Measurements from ENCODE around the gene TMEM140. TPM values are rescaled to one million over a fixed set of nuclear protein-coding genes. Genes with fewer than 3 reads are reported as not detected.

The TMEM140 gene
- total RNA-seq, 2 experiments from 2014 or later: 12.6 to 12.7 TPM

DNA sequence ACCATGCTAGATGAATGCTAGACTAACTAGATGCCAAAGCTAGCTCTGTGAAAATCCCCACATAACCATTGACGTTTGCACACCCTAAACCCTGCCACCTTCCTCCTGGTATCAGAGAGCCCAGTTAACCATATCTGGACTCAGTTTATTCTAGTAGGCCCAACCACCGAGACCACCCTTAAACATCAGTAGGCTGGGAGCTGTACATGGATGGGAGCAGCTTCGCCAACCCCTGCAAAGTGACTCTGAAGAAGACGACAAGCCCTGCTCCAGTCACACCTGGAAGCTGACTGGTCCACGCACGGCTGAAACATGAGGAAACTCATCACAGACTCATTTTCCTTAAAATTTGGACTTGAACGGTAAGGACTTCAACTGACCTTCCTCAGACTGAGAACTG, 27.1 kb downstream of the TMEM140 start:
- H3K4me1 Mint-ChIP-seq (ENCODE audit: low read depth): peaks cover 10% of the 10 kb centered on the region
- no peak for ATAC-seq
- no peak overlapping the region for H3K4me3 Mint-ChIP-seq
- H3K36me3 Mint-ChIP-seq (ENCODE audit: low read depth): no peaks in the 10 kb centered on the region
- ChIA-PET CTCF (no interaction called here), POLR2A (no interaction called here)
- no peak for DNase-seq
- H3K27ac Mint-ChIP-seq: no peak overlapping the region
- no peaks in the 10 kb centered on the region for H3K27me3 Mint-ChIP-seq (ENCODE audit: low read depth)
- H3K9me3 Mint-ChIP-seq (ENCODE audit: insufficient read depth): peaks cover under 1% of the 10 kb centered on the region

DNA sequence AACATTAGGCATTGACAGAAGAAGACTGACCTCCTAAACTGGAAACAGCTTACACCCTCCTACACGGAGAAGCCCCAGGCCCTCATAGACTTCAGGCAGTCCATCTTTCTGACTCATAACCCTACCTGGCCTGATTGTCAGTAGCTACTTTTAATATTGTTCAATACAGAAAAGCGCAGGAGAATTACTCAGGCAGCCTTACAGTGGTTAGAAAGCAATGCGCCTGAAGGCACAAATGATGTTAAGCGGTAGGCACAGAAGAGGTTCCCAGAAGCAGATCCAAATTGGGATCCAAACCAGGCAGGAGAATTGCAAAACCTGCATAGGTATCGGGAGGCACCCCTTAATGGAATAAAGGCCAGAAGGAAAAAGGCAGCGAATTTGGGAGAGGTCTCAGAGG, 28.1 kb downstream of the TMEM140 start:
- ATAC-seq: no peak
- ChIA-PET CTCF (no interaction called here), POLR2A (no interaction called here)
- no peak for DNase-seq
- Mint-ChIP-seq H3K9me3 (ENCODE audit: insufficient read depth) (peaks cover 6% of the 10 kb centered on the region), H3K4me1 (ENCODE audit: low read depth) (peaks cover 8% of the 10 kb centered on the region), H3K27me3 (ENCODE audit: low read depth) (no peaks in the 10 kb centered on the region), H3K36me3 (ENCODE audit: low read depth) (peaks cover 7% of the 10 kb centered on the region), H3K4me3 (no peak overlapping the region), H3K27ac (no peak overlapping the region)

DNA sequence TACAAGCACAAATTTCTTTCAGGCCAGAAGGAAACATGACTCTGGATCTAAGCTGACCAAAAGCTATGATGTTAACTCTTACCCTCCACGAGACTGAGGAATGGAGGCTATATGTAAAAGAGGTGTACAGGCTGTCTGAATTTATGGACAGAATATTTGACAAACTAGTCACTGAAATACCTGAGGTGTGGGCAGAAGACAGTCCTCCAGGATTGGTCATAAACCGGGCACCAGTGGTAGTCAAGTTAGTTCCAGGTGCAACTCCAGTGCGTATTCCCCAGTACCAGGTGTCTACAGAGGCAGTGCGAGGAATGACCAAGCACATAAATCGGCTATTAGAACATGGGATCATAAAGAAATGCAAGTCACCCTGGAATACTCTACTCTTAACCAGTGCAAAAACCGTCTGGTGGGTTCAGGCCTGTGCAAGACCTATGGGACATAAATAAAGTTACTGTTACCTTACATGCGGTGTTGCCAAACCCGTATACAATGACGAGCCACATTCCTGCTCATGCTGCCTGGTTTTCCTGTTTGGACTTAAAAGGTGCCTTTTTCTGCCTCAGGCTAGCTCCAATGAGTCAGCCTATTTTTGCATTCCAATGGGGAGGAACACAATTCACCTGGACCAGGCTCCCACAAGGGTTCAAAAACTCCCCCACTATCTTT, 29.3 kb downstream of the TMEM140 start:
- H3K4me3 Mint-ChIP-seq: no peak overlapping the region
- H3K27me3 Mint-ChIP-seq (ENCODE audit: low read depth): no peaks in the 10 kb centered on the region
- CTCF ChIA-PET: interaction anchor here (0.8 kb wide), 1 partner anchor 12 kb away, joined by 3 read pairs; no protein-coding TSS in a partner anchor
- POLR2A ChIA-PET: no interaction called here
- H3K36me3 Mint-ChIP-seq (ENCODE audit: low read depth): peaks cover 18% of the 10 kb centered on the region
- H3K9me3 Mint-ChIP-seq (ENCODE audit: insufficient read depth): peaks cover 16% of the 10 kb centered on the region
- ATAC-seq (no peak), DNase-seq (no peak)
- H3K4me1 Mint-ChIP-seq (ENCODE audit: low read depth): peaks cover under 1% of the 10 kb centered on the region
- H3K27ac Mint-ChIP-seq: no peak overlapping the region

DNA sequence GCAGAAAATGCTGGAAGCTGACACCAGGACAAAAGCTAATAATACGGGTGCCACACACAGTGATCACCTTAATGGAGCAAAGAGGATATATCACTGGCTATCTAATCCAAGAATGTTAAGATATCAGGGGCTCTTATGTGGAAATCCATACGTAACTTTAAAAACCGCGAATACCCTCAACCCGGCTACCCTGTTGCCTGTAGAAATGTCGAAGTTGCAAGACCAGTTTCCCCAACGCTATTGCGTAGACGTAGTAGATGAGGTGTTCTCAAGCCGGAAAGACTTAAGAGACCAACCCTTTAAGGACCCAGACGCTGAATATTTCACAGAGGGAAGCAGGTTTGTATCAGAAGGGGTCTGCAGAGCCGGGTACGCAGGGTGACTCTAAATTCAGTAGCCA, 30.5 kb downstream of the TMEM140 start:
- Mint-ChIP-seq H3K4me1 (ENCODE audit: low read depth) (no peaks in the 10 kb centered on the region), H3K9me3 (ENCODE audit: insufficient read depth) (peaks cover 25% of the 10 kb centered on the region), H3K36me3 (ENCODE audit: low read depth) (peaks cover 30% of the 10 kb centered on the region), H3K27me3 (ENCODE audit: low read depth) (no peaks in the 10 kb centered on the region), H3K4me3 (no peak overlapping the region), H3K27ac (no peak overlapping the region)
- ChIA-PET POLR2A (interaction anchor here (0.6 kb wide), 1 partner anchor 181 kb away, joined by 3 read pairs; no protein-coding TSS in a partner anchor), CTCF (interaction anchor here (0.8 to 1.8 kb wide), 3 partner anchors 8 to 10 kb away, joined by 3 to 5 read pairs (median 5); partner anchors contain the start of gene CYREN)
- ATAC-seq (no peak), DNase-seq (no peak)

DNA sequence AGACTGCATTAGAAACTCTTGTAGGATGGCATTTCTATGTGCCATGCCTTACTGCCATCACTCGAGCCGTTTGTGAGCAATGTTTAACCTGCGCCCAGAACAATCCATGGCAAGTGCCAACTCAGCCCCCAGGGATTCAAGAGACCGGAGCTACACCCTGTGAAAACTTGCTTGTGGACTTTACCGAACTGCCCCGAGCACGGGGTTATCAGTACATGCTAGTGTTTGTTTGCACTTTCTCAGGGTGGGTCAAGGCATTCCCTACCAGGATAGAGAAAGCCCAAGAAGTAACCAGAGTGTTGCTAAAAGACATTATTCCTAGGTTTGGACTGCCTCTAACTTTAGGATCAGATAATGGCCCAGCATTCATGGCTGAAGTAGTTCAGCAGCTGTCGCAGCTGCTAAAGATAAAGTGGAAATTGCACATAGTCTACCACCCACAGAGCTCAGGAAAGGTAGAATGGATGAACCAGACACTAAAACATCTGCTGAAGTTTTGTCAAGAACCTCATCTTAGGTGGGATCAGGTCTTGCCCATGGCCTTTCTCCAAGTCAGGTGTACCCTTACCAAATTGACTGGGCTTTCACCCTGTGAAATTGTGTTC, 31.6 kb downstream of the TMEM140 start:
- H3K4me1 Mint-ChIP-seq (ENCODE audit: low read depth): no peaks in the 10 kb centered on the region
- peaks cover 39% of the 10 kb centered on the region for H3K36me3 Mint-ChIP-seq (ENCODE audit: low read depth)
- no peaks in the 10 kb centered on the region for H3K27me3 Mint-ChIP-seq (ENCODE audit: low read depth)
- ChIA-PET CTCF (interaction anchor here (0.9 to 1.8 kb wide), 4 partner anchors 9 to 546 kb away, joined by 3 to 5 read pairs (median 4); partner anchors contain the start of gene CYREN), POLR2A (interaction anchor here (0.6 kb wide), 1 partner anchor 182 kb away, joined by 3 read pairs; no protein-coding TSS in a partner anchor)
- DNase-seq (no peak), ATAC-seq (no peak)
- no peak overlapping the region for H3K27ac Mint-ChIP-seq
- no peak overlapping the region for H3K4me3 Mint-ChIP-seq
- H3K9me3 Mint-ChIP-seq (ENCODE audit: insufficient read depth): peaks cover 30% of the 10 kb centered on the region

DNA sequence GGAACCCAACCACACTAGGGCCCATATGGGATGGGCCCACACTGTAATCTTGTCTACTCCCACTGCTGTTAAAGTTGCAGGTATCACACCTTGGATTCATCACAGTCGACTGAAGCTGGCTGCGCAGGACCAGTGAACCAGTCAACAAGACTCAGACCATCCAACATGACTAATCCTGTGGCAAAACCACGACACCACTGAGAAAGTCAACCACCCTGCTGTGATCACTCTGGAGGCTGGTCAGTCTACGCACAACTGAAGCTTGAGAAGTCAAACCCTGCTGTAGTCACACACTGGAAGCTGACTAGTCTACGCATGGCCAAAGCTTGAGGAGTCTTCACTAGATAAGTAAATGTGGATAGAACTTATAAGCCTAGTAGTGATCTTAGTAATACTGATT, 32.2 kb downstream of the TMEM140 start:
- no peak overlapping the region for H3K4me3 Mint-ChIP-seq
- peaks cover 44% of the 10 kb centered on the region for H3K36me3 Mint-ChIP-seq (ENCODE audit: low read depth)
- CTCF ChIA-PET: interaction anchor here (0.9 to 1.3 kb wide), 3 partner anchors 9 to 547 kb away, joined by 3 to 5 read pairs (median 4); partner anchors contain the start of gene CYREN
- H3K27me3 Mint-ChIP-seq (ENCODE audit: low read depth): no peaks in the 10 kb centered on the region
- POLR2A ChIA-PET: no interaction called here
- H3K4me1 Mint-ChIP-seq (ENCODE audit: low read depth): no peaks in the 10 kb centered on the region
- H3K9me3 Mint-ChIP-seq (ENCODE audit: insufficient read depth): peaks cover 30% of the 10 kb centered on the region
- H3K27ac Mint-ChIP-seq: no peak overlapping the region
- no peak for ATAC-seq
- no peak for DNase-seq

DNA sequence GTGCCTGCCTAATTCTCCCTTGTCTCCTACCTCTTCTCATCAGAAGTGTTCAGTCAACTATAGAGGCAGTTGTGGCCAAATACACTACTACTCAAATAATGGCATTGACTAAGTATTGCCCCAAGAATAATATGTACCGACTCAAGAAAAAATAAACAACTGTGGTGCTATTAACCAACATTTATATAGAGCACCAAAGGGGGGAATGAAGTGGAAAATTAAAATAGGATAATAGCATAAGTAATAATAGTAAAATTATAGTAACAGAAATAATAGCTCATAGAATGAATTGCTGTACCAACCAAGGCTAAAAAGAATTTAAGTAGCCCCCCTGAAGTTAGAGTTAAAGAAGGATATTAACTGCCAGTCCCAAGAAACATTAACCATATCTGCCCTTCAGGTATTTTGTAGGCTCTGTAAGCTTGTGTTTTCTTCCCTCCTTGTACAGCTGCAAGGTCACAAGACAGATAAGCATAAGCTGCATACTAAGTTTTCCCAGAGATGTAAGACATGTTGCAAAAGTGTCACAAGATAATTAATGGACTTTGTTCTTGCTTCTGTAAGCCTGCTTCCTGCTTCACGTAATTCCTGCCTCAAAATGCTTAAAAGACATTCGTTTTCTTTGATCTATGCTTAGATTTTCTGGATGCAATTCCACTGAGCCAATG, 33.5 kb downstream of the TMEM140 start:
- Mint-ChIP-seq H3K36me3 (ENCODE audit: low read depth) (peaks cover 51% of the 10 kb centered on the region), H3K9me3 (ENCODE audit: insufficient read depth) (peaks cover 30% of the 10 kb centered on the region), H3K27ac (no peak overlapping the region), H3K4me3 (no peak overlapping the region), H3K27me3 (ENCODE audit: low read depth) (no peaks in the 10 kb centered on the region), H3K4me1 (ENCODE audit: low read depth) (no peaks in the 10 kb centered on the region)
- ATAC-seq (no peak), DNase-seq (no peak)
- POLR2A ChIA-PET: interaction anchor here (1.0 kb wide), 1 partner anchor 11 kb away, joined by 3 read pairs; the partner anchor contains the start of gene CYREN
- CTCF ChIA-PET: interaction anchor here (1.3 kb wide), 1 partner anchor 10 kb away, joined by 5 read pairs; the partner anchor contains the start of gene CYREN

DNA sequence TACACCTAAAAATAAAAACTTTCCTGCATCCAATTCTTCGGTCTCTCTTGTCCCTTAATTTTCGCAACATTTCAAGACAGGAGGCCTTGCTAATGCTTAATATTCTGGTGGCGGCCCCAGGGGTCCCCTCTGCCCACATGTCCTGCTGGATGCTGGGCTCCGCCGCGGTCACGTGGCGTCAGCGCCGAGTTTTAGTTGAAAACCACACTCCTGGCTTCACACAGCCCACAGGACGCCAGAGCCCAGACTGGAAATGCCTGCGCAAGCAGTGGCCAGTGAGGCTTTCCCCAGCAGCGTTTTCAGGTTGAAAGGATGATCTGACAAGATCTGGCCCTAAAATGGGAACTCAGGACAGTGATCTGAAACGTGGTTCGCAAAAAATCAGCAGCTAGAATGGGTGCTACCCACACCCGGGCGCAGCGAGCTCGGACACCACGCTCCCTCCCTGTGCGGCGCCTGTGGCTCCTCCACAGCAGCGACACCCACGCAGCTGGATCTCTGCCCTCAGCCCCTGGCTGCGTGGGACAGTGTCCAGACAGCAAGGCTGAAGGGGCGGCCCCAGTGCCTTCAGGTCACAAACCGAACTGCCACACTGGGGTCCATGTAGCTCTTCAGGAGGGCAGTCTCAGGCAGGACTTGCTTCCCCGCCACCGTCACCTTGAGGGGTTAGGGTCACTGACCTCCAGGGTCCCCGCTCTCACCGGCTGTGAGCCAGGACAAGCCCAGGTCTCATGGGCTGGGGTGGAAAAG, 34.2 kb downstream of the TMEM140 start:
- CTCF ChIA-PET: interaction anchor here (1.6 kb wide), 1 partner anchor 13 kb away, joined by 3 read pairs; no protein-coding TSS in a partner anchor
- peaks cover 30% of the 10 kb centered on the region for H3K9me3 Mint-ChIP-seq (ENCODE audit: insufficient read depth)
- peaks cover 53% of the 10 kb centered on the region for H3K36me3 Mint-ChIP-seq (ENCODE audit: low read depth)
- ATAC-seq: no peak
- no peak overlapping the region for H3K27ac Mint-ChIP-seq
- POLR2A ChIA-PET: interaction anchor here (1.0 kb wide), 1 partner anchor 12 kb away, joined by 3 read pairs; the partner anchor contains the start of gene CYREN
- no peak overlapping the region for H3K4me3 Mint-ChIP-seq
- no peaks in the 10 kb centered on the region for H3K4me1 Mint-ChIP-seq (ENCODE audit: low read depth)
- no peaks in the 10 kb centered on the region for H3K27me3 Mint-ChIP-seq (ENCODE audit: low read depth)
- DNase-seq: no peak

DNA sequence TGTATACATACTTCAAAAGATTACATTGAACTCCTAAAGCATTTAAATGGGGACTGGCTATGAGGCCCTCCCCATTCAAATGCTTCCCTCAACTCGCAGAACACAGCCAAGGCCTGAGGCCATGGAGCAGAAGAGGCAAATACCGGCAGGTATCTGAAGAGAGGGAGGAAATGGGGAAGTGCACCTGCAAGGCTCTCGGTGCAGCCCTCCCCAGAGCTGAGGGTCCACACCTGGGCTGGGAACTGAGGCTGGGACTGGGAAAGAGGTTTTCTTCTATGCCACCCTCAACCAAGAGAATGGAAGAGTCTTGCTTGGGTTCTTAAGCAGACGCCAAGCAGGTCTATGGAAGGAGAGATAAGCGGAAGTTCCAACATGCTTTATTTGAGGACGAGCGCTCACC, 35.6 kb downstream of the TMEM140 start:
- POLR2A ChIA-PET: no interaction called here
- no peak overlapping the region for H3K27ac Mint-ChIP-seq
- CTCF ChIA-PET: interaction anchor here (1.6 kb wide), 1 partner anchor 14 kb away, joined by 3 read pairs; no protein-coding TSS in a partner anchor
- no peak for DNase-seq
- H3K4me3 Mint-ChIP-seq: no peak overlapping the region
- peaks cover 30% of the 10 kb centered on the region for H3K9me3 Mint-ChIP-seq (ENCODE audit: insufficient read depth)
- no peaks in the 10 kb centered on the region for H3K4me1 Mint-ChIP-seq (ENCODE audit: low read depth)
- no peaks in the 10 kb centered on the region for H3K27me3 Mint-ChIP-seq (ENCODE audit: low read depth)
- peaks cover 56% of the 10 kb centered on the region for H3K36me3 Mint-ChIP-seq (ENCODE audit: low read depth)
- no peak for ATAC-seq

DNA sequence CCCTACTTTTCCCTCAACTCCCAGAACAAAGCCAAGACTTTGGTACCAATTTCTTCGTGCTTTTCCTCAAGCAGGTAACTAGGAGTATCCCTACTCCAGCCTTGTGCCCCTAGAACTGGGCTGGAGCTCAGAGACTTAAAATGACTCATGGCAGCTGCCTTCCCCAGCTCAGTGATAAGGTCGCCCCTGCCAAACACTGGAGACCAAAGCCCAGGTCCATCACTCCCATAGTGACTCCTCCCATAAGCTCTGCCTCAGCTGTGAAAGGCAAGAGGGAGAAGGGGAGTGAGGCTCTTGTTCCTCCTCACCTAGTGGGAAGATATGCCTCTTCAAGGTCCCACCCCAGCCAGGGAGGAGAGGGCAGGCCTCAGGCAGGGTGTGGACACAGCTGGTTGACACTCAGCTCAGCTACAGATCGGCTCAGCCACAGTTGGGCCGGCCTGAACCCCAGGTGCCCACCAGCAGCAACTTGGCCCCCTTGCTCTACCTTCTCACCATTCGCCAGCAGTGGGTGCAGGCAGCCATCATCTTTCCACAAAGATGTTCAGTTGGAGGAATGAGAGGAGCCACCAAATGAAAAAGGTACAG, 36.5 kb downstream of the TMEM140 start:
- ChIA-PET POLR2A (no interaction called here), CTCF (no interaction called here)
- no peak for DNase-seq
- Mint-ChIP-seq H3K4me3 (no peak overlapping the region), H3K27ac (no peak overlapping the region), H3K9me3 (ENCODE audit: insufficient read depth) (peaks cover 30% of the 10 kb centered on the region), H3K27me3 (ENCODE audit: low read depth) (no peaks in the 10 kb centered on the region), H3K36me3 (ENCODE audit: low read depth) (peaks cover 61% of the 10 kb centered on the region), H3K4me1 (ENCODE audit: low read depth) (no peaks in the 10 kb centered on the region)
- no peak for ATAC-seq

Data from activated CD8-positive, alpha-beta T cell treated with anti-CD3 and anti-CD28 coated beads, Interleukin-2, amount 10 ng/mL, durations not matched to agents 7 days and 5 days (primary cell).